Panc1 (cell line): ENCODE data around the gene RIOK2. TPM values are rescaled to one million over a fixed set of nuclear protein-coding genes. Genes with fewer than 3 reads are reported as not detected.

Source experiments
- ATAC-seq: fragments of 200-7000 bp; cut with Tn5 transposase; 2 replicates; pipeline ENCODE4 v1.9.1; 2020; ENCODE audit warnings: mild to moderate bottlenecking, moderate library complexity
- BruUV-seq: library from RNA; stranded (reverse); fragments of 400-500 nt; replicated peaks from 2 replicates; lab custom pipeline; 2021; lab: Mats Ljungman, UMichigan
- CTCF ChIA-PET: fragments of 300-600 bp; sonication (Branson Sonifier 250); formaldehyde crosslinking; loops from one replicate; lab custom pipeline; 2022; ENCODE audit warnings: antibody characterized with exemption; lab: Charles Lee
- POLR2A ChIA-PET: fragments of 300-600 bp; sonication (Branson Sonifier 250); formaldehyde crosslinking; loops from one replicate; lab custom pipeline; 2022; ENCODE audit warnings: antibody characterized with exemption; lab: Charles Lee
- DNase-seq: peaks from one replicate; pipeline ENCODE4 v3.0.0-alpha.2; 2010; ENCODE audit warnings: low read depth, low spot score
- H3K27ac ChIP-seq: 2 replicates; pipeline ENCODE4 v1.5.1; 2011; ENCODE audit warnings: mild to moderate bottlenecking, low read length, inconsistent platforms
- H3K27me3 ChIP-seq: fragments of 200-500 bp; sonication (Bioruptor generic); 2 replicates; pipeline ENCODE4 v1.6.0; 2014; ENCODE audit warnings: low read length, inconsistent platforms; ENCODE audit not compliant: control insufficient read depth, insufficient read depth
- H3K36me3 ChIP-seq: fragments of 200-500 bp; sonication (Bioruptor generic); 2 replicates; pipeline ENCODE4 v1.5.1; 2014; ENCODE audit warnings: inconsistent platforms, mild to moderate bottlenecking, low read length, moderate library complexity; ENCODE audit not compliant: control insufficient read depth, insufficient read depth
- H3K4me1 ChIP-seq: 2 replicates; pipeline ENCODE4 v1.5.1; 2011; ENCODE audit warnings: inconsistent platforms, mild to moderate bottlenecking, low read length, moderate library complexity; ENCODE audit not compliant: control insufficient read depth, insufficient read depth
- H3K4me3 ChIP-seq, 2 experiments: 2 replicates each; pipeline ENCODE4 v1.5.1; 2011 to 2012; ENCODE audit warnings: low read depth in 2 of 2, low read length in 2 of 2, mild to moderate bottlenecking in 2 of 2, inconsistent platforms in 1 of 2, moderate library complexity in 1 of 2
- H3K9me3 ChIP-seq: fragments of 200-500 bp; sonication (Bioruptor generic); 2 replicates; pipeline ENCODE4 v1.5.1; 2014; ENCODE audit warnings: low read depth, mild to moderate bottlenecking, inconsistent platforms, low read length, moderate library complexity; ENCODE audit not compliant: control insufficient read depth, insufficient read depth
- CTCF ChIP-seq: fragments of 450-650 bp; IDR thresholded peaks from 2 replicates; pipeline ENCODE4 v1.5.1; 2017; ENCODE audit warnings: mild to moderate bottlenecking
- POLR2AphosphoS5 ChIP-seq: IDR thresholded peaks from 2 replicates; pipeline ENCODE4 v1.6.1; 2012; ENCODE audit warnings: mild to moderate bottlenecking, low read depth, low read length, moderate library complexity
- REST ChIP-seq, 2 experiments: IDR thresholded peaks; 2 replicates each; pipeline ENCODE4 v1.6.1; 2011 to 2012; ENCODE audit warnings: low read depth in 2 of 2, control low read depth in 1 of 2, low read length in 1 of 2, mild to moderate bottlenecking in 1 of 2, moderate library complexity in 1 of 2; ENCODE audit not compliant: insufficient read depth in 1 of 2
- SIN3A ChIP-seq: IDR thresholded peaks from 2 replicates; pipeline ENCODE4 v1.6.1; 2012; ENCODE audit warnings: low read depth, mild to moderate bottlenecking, low read length, moderate library complexity, borderline replicate concordance; ENCODE audit not compliant: insufficient read depth
- TCF7L2 ChIP-seq: IDR thresholded peaks from 2 replicates; pipeline ENCODE4 v1.6.1; 2011; ENCODE audit warnings: mild to moderate bottlenecking, low read depth, low read length, inconsistent platforms
- in situ Hi-C: cut with HindIII; loops from 2 replicates; pipeline ENCODE4 v1.10.0; 2016; ENCODE audit warnings: low sequenced_read_pairs, low pct_unique_long_range_greater_than_20kb
- intact Hi-C: fragments of 100-400 bp; cut with micrococcal nuclease; formaldehyde crosslinking; loops from one replicate; pipeline ENCODE4 v1.10.0; 2022; ENCODE audit not compliant: unreplicated experiment
- total RNA-seq: library from RNA; stranded (reverse); gene quantifications from one replicate; pipeline ENCODE4 v1.2.1, GENCODE V29; 2021; ENCODE audit not compliant: unreplicated experiment

Gene RIOK2
- total RNA-seq, 1 experiment from 2014 or later: 32.5 TPM

GRCh38 chr5:97162045-97162444, 21.0 kb downstream of the RIOK2 start:
- POLR2A ChIA-PET: no interaction called here
- TF ChIP-seq TCF7L2 (no peak), SIN3A (no peak), REST (IDR thresholded peaks at IDR 0.05; ENCODE audit: insufficient read depth in 1 of 2, low read depth in 2 of 2, low read length in 1 of 2) (no peak), POLR2AphosphoS5 (no peak; the same call in 1 of the 2 replicates), CTCF (peak; percentile 84)
- no peaks in the 10 kb centered on the region for H3K4me1 ChIP-seq
- peak; percentile 76 for DNase-seq
- no peak overlapping the region for H3K4me3 ChIP-seq
- H3K27me3 ChIP-seq: no peaks in the 10 kb centered on the region
- peak; percentile 82 for ATAC-seq
- H3K9me3 ChIP-seq: peaks cover 5% of the 10 kb centered on the region; the same call in 1 of the 2 replicates
- BruUV-seq: no TSS peak
- CTCF ChIA-PET: interaction anchor here (0.6 to 2.2 kb wide), 4 partner anchors 293 to 548 kb away, joined by 3 to 5 read pairs (median 3); partner anchors contain the start of gene ERAP1
- intact Hi-C loops: loop anchor here (2.0 to 10.0 kb wide), 5 partner anchors 165 to 547 kb away; partner anchors contain the start of gene LNPEP
- peaks cover 30% of the 10 kb centered on the region for H3K36me3 ChIP-seq
- in situ Hi-C loops: no loop called here
- H3K27ac ChIP-seq: no peak overlapping the region

- no peaks in the 10 kb centered on the region for H3K27me3 ChIP-seq
- ATAC-seq: no peak
- peaks cover 16% of the 10 kb centered on the region for H3K36me3 ChIP-seq
- in situ Hi-C loops (no loop called here), intact Hi-C loops (no loop called here)
- no peak for TF ChIP-seq REST (IDR thresholded peaks at IDR 0.05; ENCODE audit: insufficient read depth in 1 of 2, low read depth in 2 of 2, low read length in 1 of 2)
- TF ChIP-seq CTCF: no peak
- no peak for TF ChIP-seq POLR2AphosphoS5
- no peak for TF ChIP-seq TCF7L2
- CTCF ChIA-PET: interaction anchor here (1.4 kb wide), 1 partner anchor 405 kb away, joined by 5 read pairs; no protein-coding TSS in a partner anchor
- no peak for DNase-seq
- BruUV-seq: no TSS peak
- H3K4me1 ChIP-seq: no peaks in the 10 kb centered on the region
- H3K27ac ChIP-seq: no peak overlapping the region
- peaks cover 5% of the 10 kb centered on the region; the same call in 1 of the 2 replicates for H3K9me3 ChIP-seq
- POLR2A ChIA-PET: no interaction called here
- no peak overlapping the region for H3K4me3 ChIP-seq
Measured at GRCh38 chr5:97157689-97158088, 25.4 kb downstream of the RIOK2 start.
